ENCODE data around the gene HOXC10. TPM values are rescaled to one million over a fixed set of nuclear protein-coding genes. Genes with fewer than 3 reads are reported as not detected.
A peak's percentile ranks its signal among the peaks of the same experiment; 100 is the strongest.

Gene HOXC10
- total RNA-seq, 6 donors from 2014 or later, result not detected

DNA sequence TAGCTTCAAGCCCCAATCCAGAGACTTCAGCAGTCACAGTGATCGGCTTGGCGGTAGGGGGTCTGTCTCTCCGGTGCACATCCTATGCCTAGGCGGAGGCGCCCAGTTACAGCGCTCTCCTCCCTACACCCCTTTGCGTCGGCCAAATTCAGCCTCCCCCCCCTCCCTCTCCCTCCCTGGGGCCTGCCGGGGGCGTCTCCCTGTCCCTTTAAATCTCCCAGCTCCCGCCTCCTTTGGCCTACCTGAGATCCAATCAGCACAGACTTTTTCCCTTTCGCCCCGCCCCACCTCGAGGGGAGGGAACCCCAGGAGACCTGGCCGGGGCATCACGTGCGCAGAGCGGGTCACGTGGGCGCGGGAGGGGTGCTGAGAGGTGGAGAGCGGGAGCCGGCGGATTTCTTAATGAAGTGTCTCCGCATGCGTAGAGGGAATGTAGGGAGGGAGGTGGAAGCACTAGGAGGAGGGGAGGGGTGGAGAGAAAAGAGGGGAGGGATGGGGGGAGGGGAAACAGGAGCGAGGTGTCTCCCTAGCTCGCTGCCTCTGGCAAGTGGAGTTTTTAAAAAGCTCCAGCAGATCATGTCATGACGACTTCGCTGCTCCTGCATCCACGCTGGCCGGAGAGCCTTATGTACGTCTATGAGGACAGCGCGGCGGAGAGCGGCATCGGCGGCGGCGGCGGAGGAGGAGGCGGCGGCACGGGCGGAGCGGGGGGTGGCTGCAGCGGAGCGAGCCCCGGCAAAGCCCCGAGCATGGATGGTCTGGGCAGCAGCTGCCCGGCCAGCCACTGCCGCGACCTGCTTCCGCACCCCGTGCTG is 46.4 kb upstream of the HOXC10 start, which contains the start of gene HOXC13:
TSS of gene HOXC13 (plus strand) at position 506 of the 815 bp plus-strand sequence. CDS start at position 582, 76 bp downstream.
- Histone ChIP-seq H3K27ac (no peak within 1 kb of the TSS), H3K36me3 (no peaks in the 10 kb centered on the region), H3K4me1 (peaks cover 3 to 23% (median 8%) of the 10 kb centered on the region in 4 donors), H3K4me3 (no peak within 1 kb of the TSS), H3K9me3 (no peaks in the 10 kb centered on the region), H3K27me3 (peaks cover 2 to 82% (median 45%) of the 10 kb centered on the region in 4 donors)
- peak in 1 of 2 donors; percentile 82 for DNase-seq
- ATAC-seq (ENCODE audit: low FRiP score in 2 of 2), result peak in 1 of 2 donors; percentile 6
- 7 to 11% methylated on average over 28 to 51 of the region's 56 CpGs for WGBS, 2 donors
- TF ChIP-seq EP300 (IDR thresholded peaks at IDR 0.05), result no peak
- TF ChIP-seq POLR2AphosphoS5 (IDR thresholded peaks at IDR 0.05), result no peak
- TF ChIP-seq POLR2A (IDR thresholded peaks at IDR 0.05), result no peak
- TF ChIP-seq, protein P1, sequence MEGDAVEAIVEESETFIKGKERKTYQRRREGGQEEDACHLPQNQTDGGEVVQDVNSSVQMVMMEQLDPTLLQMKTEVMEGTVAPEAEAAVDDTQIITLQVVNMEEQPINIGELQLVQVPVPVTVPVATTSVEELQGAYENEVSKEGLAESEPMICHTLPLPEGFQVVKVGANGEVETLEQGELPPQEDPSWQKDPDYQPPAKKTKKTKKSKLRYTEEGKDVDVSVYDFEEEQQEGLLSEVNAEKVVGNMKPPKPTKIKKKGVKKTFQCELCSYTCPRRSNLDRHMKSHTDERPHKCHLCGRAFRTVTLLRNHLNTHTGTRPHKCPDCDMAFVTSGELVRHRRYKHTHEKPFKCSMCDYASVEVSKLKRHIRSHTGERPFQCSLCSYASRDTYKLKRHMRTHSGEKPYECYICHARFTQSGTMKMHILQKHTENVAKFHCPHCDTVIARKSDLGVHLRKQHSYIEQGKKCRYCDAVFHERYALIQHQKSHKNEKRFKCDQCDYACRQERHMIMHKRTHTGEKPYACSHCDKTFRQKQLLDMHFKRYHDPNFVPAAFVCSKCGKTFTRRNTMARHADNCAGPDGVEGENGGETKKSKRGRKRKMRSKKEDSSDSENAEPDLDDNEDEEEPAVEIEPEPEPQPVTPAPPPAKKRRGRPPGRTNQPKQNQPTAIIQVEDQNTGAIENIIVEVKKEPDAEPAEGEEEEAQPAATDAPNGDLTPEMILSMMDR (IDR thresholded peaks at IDR 0.05), result no peak

DNA sequence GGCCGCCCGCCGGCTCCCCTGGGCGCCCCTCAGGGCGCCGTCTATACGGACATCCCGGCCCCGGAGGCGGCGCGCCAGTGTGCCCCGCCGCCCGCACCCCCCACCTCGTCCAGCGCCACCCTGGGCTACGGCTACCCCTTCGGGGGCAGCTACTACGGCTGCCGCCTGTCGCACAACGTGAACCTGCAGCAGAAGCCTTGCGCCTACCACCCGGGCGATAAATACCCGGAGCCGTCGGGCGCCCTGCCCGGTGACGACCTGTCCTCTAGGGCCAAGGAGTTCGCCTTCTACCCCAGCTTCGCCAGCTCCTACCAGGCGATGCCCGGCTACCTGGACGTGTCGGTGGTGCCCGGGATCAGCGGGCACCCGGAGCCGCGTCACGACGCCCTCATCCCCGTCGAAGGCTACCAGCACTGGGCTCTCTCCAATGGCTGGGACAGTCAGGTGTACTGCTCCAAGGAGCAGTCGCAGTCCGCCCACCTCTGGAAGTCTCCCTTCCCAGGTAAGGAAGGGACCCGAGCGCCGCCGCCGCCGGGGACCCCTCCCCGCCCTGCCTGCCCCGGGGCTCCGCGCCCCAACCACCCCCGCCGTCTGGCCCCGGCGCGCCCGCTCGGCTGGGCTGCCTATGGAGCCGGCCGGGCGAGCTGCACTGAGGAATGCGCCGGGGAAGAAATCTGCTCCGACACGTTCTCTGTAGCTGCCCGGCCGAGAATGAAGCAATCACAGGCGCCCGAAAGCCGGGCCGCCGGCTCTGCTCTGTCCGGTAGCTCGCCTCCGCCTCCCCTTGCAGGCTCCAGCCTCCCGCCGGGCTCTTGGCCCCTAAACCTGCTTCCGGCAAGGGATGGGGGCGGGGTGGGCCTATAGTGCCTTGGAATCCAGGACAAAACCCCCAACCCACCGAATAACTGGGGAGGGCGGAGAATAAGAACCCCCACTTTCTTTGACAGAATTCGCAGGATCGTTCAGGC is 45.5 kb upstream of the HOXC10 start:
- Histone ChIP-seq H3K9me3 (no peaks in the 10 kb centered on the region), H3K27ac (no peak overlapping the region), H3K27me3 (peaks cover 2 to 81% (median 45%) of the 10 kb centered on the region in 4 donors), H3K36me3 (no peaks in the 10 kb centered on the region), H3K4me1 (peaks cover 3 to 23% (median 8%) of the 10 kb centered on the region in 4 donors), H3K4me3 (no peak overlapping the region)
- DNase-seq, result peak in 1 of 2 donors; percentile 83
- no peak for TF ChIP-seq POLR2AphosphoS5 (IDR thresholded peaks at IDR 0.05)
- TF ChIP-seq, protein P1 (IDR thresholded peaks at IDR 0.05), result no peak
- WGBS, 2 donors, result 7 to 10% methylated on average over 8 to 34 of the region's 91 CpGs
- peak in 1 of 2 donors; percentile 33 for ATAC-seq (ENCODE audit: low FRiP score in 2 of 2)

DNA sequence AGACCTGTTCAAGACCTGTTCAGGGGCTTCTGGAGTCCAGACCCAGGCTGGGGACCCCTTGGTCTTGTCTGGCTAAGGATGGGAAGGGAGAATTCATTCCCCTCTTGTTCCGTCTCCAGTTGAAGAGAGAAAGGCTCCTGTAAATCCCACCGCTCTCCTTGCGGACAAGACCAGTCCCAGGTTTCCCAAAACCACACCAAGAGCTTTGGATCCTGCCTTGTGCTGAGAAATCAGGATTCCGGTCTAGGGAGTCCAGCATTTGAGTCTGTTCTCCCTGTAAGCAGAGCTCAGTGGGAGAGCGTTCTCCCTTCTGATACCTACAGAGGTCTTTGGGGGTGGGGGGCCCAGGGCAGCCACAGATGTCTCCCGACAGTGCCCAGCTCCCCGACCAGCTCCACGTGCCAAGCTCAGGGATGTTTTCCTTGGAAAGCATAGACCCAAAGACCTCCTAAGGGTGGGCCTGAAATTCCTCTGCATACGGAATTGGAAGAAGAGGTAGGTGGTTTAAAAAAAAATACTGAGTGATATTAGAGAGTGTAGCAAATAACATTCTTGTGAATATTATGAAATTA is 44.4 kb upstream of the HOXC10 start:
- WGBS, 2 donors, result 4 to 10% methylated on average over 5 to 9 of the region's 9 CpGs
- H3K9me3 ChIP-seq, result no peaks in the 10 kb centered on the region
- H3K4me3 ChIP-seq, result no peak overlapping the region
- TF ChIP-seq POLR2AphosphoS5 (IDR thresholded peaks at IDR 0.05), result no peak
- TF ChIP-seq, protein P1 (IDR thresholded peaks at IDR 0.05), result no peak
- no peak for TF ChIP-seq EP300 (IDR thresholded peaks at IDR 0.05)
- no peak for TF ChIP-seq POLR2A (IDR thresholded peaks at IDR 0.05)
- no peaks in the 10 kb centered on the region for H3K36me3 ChIP-seq
- H3K27ac ChIP-seq, result no peak overlapping the region
- peaks cover 2 to 80% (median 43%) of the 10 kb centered on the region in 4 donors for H3K27me3 ChIP-seq
- DNase-seq (no peak), ATAC-seq (ENCODE audit: low FRiP score in 2 of 2) (no peak)
- H3K4me1 ChIP-seq, result peaks cover 2 to 22% (median 7%) of the 10 kb centered on the region in 4 donors

DNA sequence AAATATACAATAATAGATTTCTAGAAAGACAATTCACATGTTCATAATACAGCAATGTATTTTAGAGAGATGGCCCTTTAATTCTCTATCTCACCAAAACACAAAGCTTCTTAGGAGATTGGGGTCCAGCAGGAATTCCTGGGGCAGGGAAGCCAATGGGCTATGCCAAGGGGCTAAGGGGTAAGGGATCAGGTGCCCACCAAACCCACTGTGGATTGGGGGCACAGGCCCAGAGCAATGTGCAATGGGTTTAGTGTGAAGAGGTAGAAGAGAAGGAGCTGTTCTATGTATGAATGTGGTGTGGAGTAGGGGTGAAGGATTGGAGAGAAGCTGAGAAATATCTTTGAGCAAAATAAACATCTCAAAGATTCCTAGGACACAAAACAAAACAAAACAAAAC is 43.8 kb upstream of the HOXC10 start:
- DNase-seq (no peak), ATAC-seq (ENCODE audit: low FRiP score in 2 of 2) (no peak)
- TF ChIP-seq, protein P1 (IDR thresholded peaks at IDR 0.05), result no peak
- TF ChIP-seq POLR2A (IDR thresholded peaks at IDR 0.05), result no peak
- no peak for TF ChIP-seq POLR2AphosphoS5 (IDR thresholded peaks at IDR 0.05)
- no peak for TF ChIP-seq EP300 (IDR thresholded peaks at IDR 0.05)
- H3K36me3 ChIP-seq, result no peaks in the 10 kb centered on the region
- no peak overlapping the region for H3K4me3 ChIP-seq
- H3K27me3 ChIP-seq, result peaks cover 2 to 79% (median 43%) of the 10 kb centered on the region in 4 donors
- peaks cover 0 to 16% (median 7%) of the 10 kb centered on the region in 4 donors for H3K4me1 ChIP-seq
- no peak overlapping the region for H3K27ac ChIP-seq
- no peaks in the 10 kb centered on the region for H3K9me3 ChIP-seq
